ENCODE measurements around the gene GTF2A1.

DNA sequence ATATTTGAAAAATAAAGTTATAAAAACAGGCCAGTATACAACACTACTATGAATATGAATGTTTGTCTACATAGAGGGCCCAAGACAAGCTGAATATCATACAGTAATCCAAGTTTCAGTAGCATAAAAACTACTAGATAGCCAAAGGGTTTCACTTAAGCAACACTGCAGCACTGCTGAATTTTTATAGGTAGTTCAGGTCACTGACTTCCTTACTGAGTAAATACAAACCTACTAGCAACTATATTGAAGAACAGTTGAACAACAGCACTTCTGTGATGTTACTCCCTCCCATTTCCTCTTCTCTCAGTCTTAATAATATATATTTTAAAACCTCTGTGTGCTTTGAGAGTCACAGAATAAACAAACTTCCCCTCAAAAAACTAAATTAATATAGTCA lies 42.7 kb downstream of the GTF2A1 start:
- TF ChIP-seq, protein P1, sequence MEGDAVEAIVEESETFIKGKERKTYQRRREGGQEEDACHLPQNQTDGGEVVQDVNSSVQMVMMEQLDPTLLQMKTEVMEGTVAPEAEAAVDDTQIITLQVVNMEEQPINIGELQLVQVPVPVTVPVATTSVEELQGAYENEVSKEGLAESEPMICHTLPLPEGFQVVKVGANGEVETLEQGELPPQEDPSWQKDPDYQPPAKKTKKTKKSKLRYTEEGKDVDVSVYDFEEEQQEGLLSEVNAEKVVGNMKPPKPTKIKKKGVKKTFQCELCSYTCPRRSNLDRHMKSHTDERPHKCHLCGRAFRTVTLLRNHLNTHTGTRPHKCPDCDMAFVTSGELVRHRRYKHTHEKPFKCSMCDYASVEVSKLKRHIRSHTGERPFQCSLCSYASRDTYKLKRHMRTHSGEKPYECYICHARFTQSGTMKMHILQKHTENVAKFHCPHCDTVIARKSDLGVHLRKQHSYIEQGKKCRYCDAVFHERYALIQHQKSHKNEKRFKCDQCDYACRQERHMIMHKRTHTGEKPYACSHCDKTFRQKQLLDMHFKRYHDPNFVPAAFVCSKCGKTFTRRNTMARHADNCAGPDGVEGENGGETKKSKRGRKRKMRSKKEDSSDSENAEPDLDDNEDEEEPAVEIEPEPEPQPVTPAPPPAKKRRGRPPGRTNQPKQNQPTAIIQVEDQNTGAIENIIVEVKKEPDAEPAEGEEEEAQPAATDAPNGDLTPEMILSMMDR (IDR thresholded peaks at IDR 0.05; ENCODE audit: low read depth, low read length) = no peak
- TF ChIP-seq, protein P2, sequence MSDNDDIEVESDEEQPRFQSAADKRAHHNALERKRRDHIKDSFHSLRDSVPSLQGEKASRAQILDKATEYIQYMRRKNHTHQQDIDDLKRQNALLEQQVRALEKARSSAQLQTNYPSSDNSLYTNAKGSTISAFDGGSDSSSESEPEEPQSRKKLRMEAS (IDR thresholded peaks at IDR 0.05; ENCODE audit: low read depth, low read length) = no peak
- TF ChIP-seq POLR2A (IDR thresholded peaks at IDR 0.05; ENCODE audit: extremely low read depth, insufficient read length) = no peak

Measured in NB4 (cell line).